DND-41 (cell line): ENCODE measurements around the gene TMEM33.

Source experiments
- ATAC-seq: fragments of 200-7000 bp; cut with Tn5 transposase; 3 replicates; pipeline ENCODE4 v1.9.1; 2021; ENCODE audit warnings: low read depth; ENCODE audit not compliant: insufficient read depth
- DNase-seq: peaks from one replicate; pipeline ENCODE4 v3.0.0-alpha.2; 2020
- H2AFZ ChIP-seq: 2 replicates; pipeline ENCODE4 v1.6.0; 2012; ENCODE audit warnings: low read depth, low read length
- H3K27ac ChIP-seq: 2 replicates; pipeline ENCODE4 v1.5.1; 2012; ENCODE audit warnings: low read length, inconsistent platforms
- H3K27me3 ChIP-seq: fragments of 200-600 bp; sonication (generic); 2 replicates; pipeline ENCODE4 v1.6.0; 2012; ENCODE audit warnings: low read length, mild to moderate bottlenecking, inconsistent platforms; ENCODE audit not compliant: insufficient read depth, poor library complexity
- H3K36me3 ChIP-seq: 2 replicates; pipeline ENCODE4 v1.5.1; 2012; ENCODE audit warnings: low read length, inconsistent platforms; ENCODE audit not compliant: insufficient read depth
- H3K4me1 ChIP-seq: 2 replicates; pipeline ENCODE4 v1.5.1; 2012; ENCODE audit warnings: mild to moderate bottlenecking, low read length; ENCODE audit not compliant: insufficient read depth
- H3K4me2 ChIP-seq: 2 replicates; pipeline ENCODE4 v1.6.0; 2012; ENCODE audit warnings: mild to moderate bottlenecking, moderate library complexity, low read length, inconsistent platforms; ENCODE audit not compliant: insufficient read depth
- H3K4me3 ChIP-seq, 2 experiments: fragments of 200-600 bp in 1 of 2; shearing (Covaris generic) in 1 of 2; 2 replicates each; pipeline ENCODE4 v1.5.1; 2012 to 2016; ENCODE audit warnings: inconsistent platforms in 2 of 2, low read length in 2 of 2, mild to moderate bottlenecking in 2 of 2, low read depth in 1 of 2, moderate library complexity in 1 of 2
- H3K79me2 ChIP-seq: 2 replicates; pipeline ENCODE4 v1.6.0; 2012; ENCODE audit warnings: low read length, inconsistent platforms; ENCODE audit not compliant: insufficient read depth
- H3K9ac ChIP-seq: 2 replicates; pipeline ENCODE4 v1.6.0; 2012; ENCODE audit warnings: low read depth, mild to moderate bottlenecking, inconsistent platforms, low read length, moderate library complexity
- H3K9me3 ChIP-seq: 2 replicates; pipeline ENCODE4 v1.5.1; 2012; ENCODE audit warnings: low read length, moderate library complexity, mild to moderate bottlenecking, inconsistent platforms; ENCODE audit not compliant: insufficient read depth, severe bottlenecking
- H4K20me1 ChIP-seq: 2 replicates; pipeline ENCODE4 v1.6.0; 2012; ENCODE audit warnings: low read length; ENCODE audit not compliant: insufficient read depth
- CTCF ChIP-seq: IDR thresholded peaks from 2 replicates; pipeline ENCODE4 v1.5.1; 2012; ENCODE audit warnings: borderline replicate concordance, low read length, moderate library complexity, mild to moderate bottlenecking; ENCODE audit not compliant: poor library complexity, severe bottlenecking; ENCODE audit errors: extremely low read depth
- EZH2 ChIP-seq: IDR thresholded peaks from 3 replicates; pipeline ENCODE4 v1.6.1; 2012; ENCODE audit warnings: borderline replicate concordance, low read depth, mild to moderate bottlenecking, moderate library complexity, low read length, inconsistent platforms; ENCODE audit not compliant: severe bottlenecking

TMEM33 gene

GRCh38 chr4:41999321-41999720 is 64.1 kb downstream of the TMEM33 start:
- ATAC-seq (no peak), DNase-seq (no peak)
- H3K79me2 ChIP-seq = peaks cover 45% of the 10 kb centered on the region
- H4K20me1 ChIP-seq = peaks cover 4% of the 10 kb centered on the region; the same call in 1 of the 2 replicates
- H3K27me3 ChIP-seq = no peaks in the 10 kb centered on the region
- H3K27ac ChIP-seq = no peak overlapping the region
- TF ChIP-seq EZH2 = no peak
- no peak for TF ChIP-seq CTCF
- no peak overlapping the region for H2AFZ ChIP-seq
- H3K4me1 ChIP-seq = no peaks in the 10 kb centered on the region
- no peaks in the 10 kb centered on the region for H3K9me3 ChIP-seq
- no peak overlapping the region for H3K4me3 ChIP-seq
- peaks cover 6% of the 10 kb centered on the region; the same call in 1 of the 2 replicates for H3K36me3 ChIP-seq
- no peak overlapping the region for H3K9ac ChIP-seq
- no peak overlapping the region for H3K4me2 ChIP-seq

GRCh38 chr4:42008011-42008786 is 73.0 kb downstream of the TMEM33 start:
- Histone ChIP-seq H4K20me1 (0 out of 2 replicates have a peak, but pooled peaks cover 3% of the 10 kb centered on the region), H3K9ac (no peak overlapping the region), H2AFZ (no peak overlapping the region), H3K4me3 (no peak overlapping the region), H3K9me3 (no peaks in the 10 kb centered on the region), H3K27me3 (no peaks in the 10 kb centered on the region), H3K4me1 (no peaks in the 10 kb centered on the region), H3K4me2 (no peak overlapping the region), H3K27ac (no peak overlapping the region), H3K36me3 (peaks cover 25% of the 10 kb centered on the region; the same call in 1 of the 2 replicates), H3K79me2 (peaks cover 25% of the 10 kb centered on the region)
- DNase-seq = no peak
- TF ChIP-seq EZH2 = no peak
- TF ChIP-seq CTCF = no peak
- ATAC-seq = no peak
